Vagina (tissue), 2 donors: Measurements from ENCODE around the gene GGTA1.
"Not testable (repeated sequence)": the region's sequence is repeated elsewhere in the genome, so short reads cannot be mapped to it uniquely, and the experiment has no call there.

Experiments used
- POLR2A ChIP-seq, 2 donors: fragments of 450-650 bp; IDR thresholded peaks; one replicate each; pipeline ENCODE4 v1.6.1; 2017; ENCODE audit warnings: antibody characterized with exemption in 2 of 2, mild to moderate bottlenecking in 2 of 2, moderate library complexity in 2 of 2
- TF ChIP-seq, protein P1 (sequence below), 3 experiments: fragments of 450-650 bp in 2 of 3; fragments of 200-600 bp in 1 of 3; sonication (generic) in 1 of 3; IDR thresholded peaks; one replicate each; pipeline ENCODE4 v1.5.1; 2017 to 2019; ENCODE audit warnings: antibody characterized with exemption in 3 of 3, mild to moderate bottlenecking in 2 of 3, moderate library complexity in 2 of 3

DNA sequence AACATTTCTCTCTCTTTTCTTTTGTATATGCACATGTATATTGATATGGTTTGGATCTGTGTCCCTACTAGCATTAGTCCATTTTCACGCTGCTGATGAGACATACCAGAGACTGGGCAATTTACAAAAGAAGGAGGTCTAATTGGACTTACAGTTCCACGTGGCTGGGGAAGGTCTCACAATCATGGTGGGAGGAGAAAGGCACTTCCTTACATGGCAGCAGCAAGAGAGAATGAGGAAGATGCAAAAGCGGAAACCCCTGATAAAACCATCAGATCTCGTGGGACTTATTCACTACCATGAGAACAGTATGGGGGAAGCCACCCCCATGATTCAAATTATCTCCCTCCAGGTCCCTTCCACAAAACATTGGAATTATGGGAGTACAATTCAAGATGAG lies 13.5 kb upstream of the GGTA1 start:
- TF ChIP-seq, protein P1, sequence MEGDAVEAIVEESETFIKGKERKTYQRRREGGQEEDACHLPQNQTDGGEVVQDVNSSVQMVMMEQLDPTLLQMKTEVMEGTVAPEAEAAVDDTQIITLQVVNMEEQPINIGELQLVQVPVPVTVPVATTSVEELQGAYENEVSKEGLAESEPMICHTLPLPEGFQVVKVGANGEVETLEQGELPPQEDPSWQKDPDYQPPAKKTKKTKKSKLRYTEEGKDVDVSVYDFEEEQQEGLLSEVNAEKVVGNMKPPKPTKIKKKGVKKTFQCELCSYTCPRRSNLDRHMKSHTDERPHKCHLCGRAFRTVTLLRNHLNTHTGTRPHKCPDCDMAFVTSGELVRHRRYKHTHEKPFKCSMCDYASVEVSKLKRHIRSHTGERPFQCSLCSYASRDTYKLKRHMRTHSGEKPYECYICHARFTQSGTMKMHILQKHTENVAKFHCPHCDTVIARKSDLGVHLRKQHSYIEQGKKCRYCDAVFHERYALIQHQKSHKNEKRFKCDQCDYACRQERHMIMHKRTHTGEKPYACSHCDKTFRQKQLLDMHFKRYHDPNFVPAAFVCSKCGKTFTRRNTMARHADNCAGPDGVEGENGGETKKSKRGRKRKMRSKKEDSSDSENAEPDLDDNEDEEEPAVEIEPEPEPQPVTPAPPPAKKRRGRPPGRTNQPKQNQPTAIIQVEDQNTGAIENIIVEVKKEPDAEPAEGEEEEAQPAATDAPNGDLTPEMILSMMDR (IDR thresholded peaks at IDR 0.05) = not testable (repeated sequence)
- not testable (repeated sequence) for TF ChIP-seq POLR2A (IDR thresholded peaks at IDR 0.05)
